ENCODE results near the gene UBASH3B. TPM values are rescaled to one million over a fixed set of nuclear protein-coding genes. Genes with fewer than 3 reads are reported as not detected.

Gene UBASH3B
- total and polyA plus RNA-seq, 9 donors: 0.31 to 5.9 (median 1.8) TPM

- Histone ChIP-seq H3K27ac (no peak overlapping the region), H3K27me3 (no peaks in the 10 kb centered on the region), H3K4me1 (ENCODE audit: insufficient read depth) (no peaks in the 10 kb centered on the region), H3K4me3 (no peak overlapping the region), H3K36me3 (no peaks in the 10 kb centered on the region), H3K9me3 (no peaks in the 10 kb centered on the region)
- WGBS, 3 donors: 15 to 26% (median 22%) methylated on average over 5 of the region's 5 CpGs
- intact Hi-C loops (cut with DNase I): no loop called here
- TF ChIP-seq POLR2A (IDR thresholded peaks at IDR 0.05) (no peak), EP300 (IDR thresholded peaks at IDR 0.05) (no peak), CTCF (IDR thresholded peaks at IDR 0.05) (no peak)
- DNase-seq: no peak
Measured at GRCh38 chr11:122711831-122712381, 56.4 kb downstream of the UBASH3B start.

GRCh38 chr11:122714004-122714403 is 58.5 kb downstream of the UBASH3B start:
- no peak for TF ChIP-seq POLR2A (IDR thresholded peaks at IDR 0.05)
- no peak for TF ChIP-seq EP300 (IDR thresholded peaks at IDR 0.05)
- no peak for TF ChIP-seq CTCF (IDR thresholded peaks at IDR 0.05)
- intact Hi-C loops (cut with DNase I): no loop called here
- H3K36me3 ChIP-seq: no peaks in the 10 kb centered on the region
- no peaks in the 10 kb centered on the region for H3K9me3 ChIP-seq
- DNase-seq: no peak
- H3K4me3 ChIP-seq: no peak overlapping the region
- no peak overlapping the region for H3K27ac ChIP-seq
- no peaks in the 10 kb centered on the region for H3K4me1 ChIP-seq (ENCODE audit: insufficient read depth)
- 81 to 86% (median 85%) methylated on average over 5 of the region's 5 CpGs for WGBS, 3 donors
- H3K27me3 ChIP-seq: no peaks in the 10 kb centered on the region

- no peaks in the 10 kb centered on the region for H3K4me1 ChIP-seq (ENCODE audit: insufficient read depth)
- intact Hi-C loops (cut with DNase I): no loop called here
- 84 to 88% (median 85%) methylated on average over 5 of the region's 5 CpGs for WGBS, 3 donors
- no peaks in the 10 kb centered on the region for H3K9me3 ChIP-seq
- TF ChIP-seq EP300 (IDR thresholded peaks at IDR 0.05): no peak
- no peak for TF ChIP-seq CTCF (IDR thresholded peaks at IDR 0.05)
- TF ChIP-seq POLR2A (IDR thresholded peaks at IDR 0.05): no peak
- H3K27ac ChIP-seq: no peak overlapping the region
- no peaks in the 10 kb centered on the region for H3K36me3 ChIP-seq
- H3K27me3 ChIP-seq: no peaks in the 10 kb centered on the region
- H3K4me3 ChIP-seq: no peak overlapping the region
- no peak for DNase-seq
Measured at GRCh38 chr11:122714484-122714883, 59.0 kb downstream of the UBASH3B start.

- intact Hi-C loops (cut with DNase I): no loop called here
- Histone ChIP-seq H3K9me3 (no peaks in the 10 kb centered on the region), H3K27ac (no peak overlapping the region), H3K4me3 (no peak overlapping the region), H3K4me1 (ENCODE audit: insufficient read depth) (no peaks in the 10 kb centered on the region), H3K36me3 (no peaks in the 10 kb centered on the region), H3K27me3 (no peaks in the 10 kb centered on the region)
- DNase-seq: no peak
- TF ChIP-seq POLR2A (IDR thresholded peaks at IDR 0.05): no peak
- TF ChIP-seq EP300 (IDR thresholded peaks at IDR 0.05): no peak
- TF ChIP-seq CTCF (IDR thresholded peaks at IDR 0.05): no peak
- WGBS, 3 donors: 22 to 33% (median 23%) methylated on average over 11 of the region's 11 CpGs
Measured at GRCh38 chr11:122715548-122716440, 60.3 kb downstream of the UBASH3B start.
